Measurements from ENCODE around the gene WDR5.

The WDR5 gene

DNA sequence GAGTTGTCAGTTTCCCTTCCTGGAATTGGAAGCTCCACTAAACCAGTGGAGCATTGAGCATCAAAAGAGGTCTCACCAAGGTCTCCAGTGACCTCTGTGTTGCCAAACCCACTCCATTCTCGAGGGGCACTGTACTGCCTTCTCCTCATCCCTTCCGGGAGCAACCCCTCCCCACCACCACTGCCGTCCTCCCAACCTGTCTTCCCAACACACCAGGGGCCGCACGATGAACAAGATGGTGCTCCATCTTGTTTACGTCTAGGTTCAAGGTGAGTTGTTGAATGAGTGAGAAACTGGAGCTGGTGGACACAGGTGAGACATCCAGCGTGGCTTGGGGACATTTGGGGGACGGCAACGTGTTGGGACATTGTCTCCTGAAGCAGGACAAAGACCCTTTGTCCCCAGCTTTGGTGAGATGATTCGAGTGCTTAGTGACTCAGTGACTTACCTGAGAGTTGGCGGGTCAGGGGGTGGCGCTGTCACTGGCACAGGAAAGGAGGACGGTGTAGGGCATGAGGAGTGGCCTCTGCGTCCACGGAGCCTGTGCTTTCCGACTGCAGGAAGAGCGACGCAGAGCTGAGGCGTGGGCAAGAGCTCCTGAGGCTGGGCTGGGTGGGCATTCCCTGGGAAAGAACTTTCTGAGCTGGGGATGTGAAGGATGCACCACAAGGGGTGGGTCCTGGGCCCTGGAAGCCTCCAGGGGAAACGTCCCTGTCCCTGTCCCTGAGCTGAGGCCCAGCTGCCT is 73.3 kb downstream of the WDR5 start:
- H3K4me3 ChIP-seq (ENCODE audit: low read depth, low read length), result no peak overlapping the region
- H3K4me1 ChIP-seq, result no peaks in the 10 kb centered on the region
- DNase-seq, result peak; percentile 3
- no peaks in the 10 kb centered on the region for H3K27me3 ChIP-seq
- TF ChIP-seq, protein P1, sequence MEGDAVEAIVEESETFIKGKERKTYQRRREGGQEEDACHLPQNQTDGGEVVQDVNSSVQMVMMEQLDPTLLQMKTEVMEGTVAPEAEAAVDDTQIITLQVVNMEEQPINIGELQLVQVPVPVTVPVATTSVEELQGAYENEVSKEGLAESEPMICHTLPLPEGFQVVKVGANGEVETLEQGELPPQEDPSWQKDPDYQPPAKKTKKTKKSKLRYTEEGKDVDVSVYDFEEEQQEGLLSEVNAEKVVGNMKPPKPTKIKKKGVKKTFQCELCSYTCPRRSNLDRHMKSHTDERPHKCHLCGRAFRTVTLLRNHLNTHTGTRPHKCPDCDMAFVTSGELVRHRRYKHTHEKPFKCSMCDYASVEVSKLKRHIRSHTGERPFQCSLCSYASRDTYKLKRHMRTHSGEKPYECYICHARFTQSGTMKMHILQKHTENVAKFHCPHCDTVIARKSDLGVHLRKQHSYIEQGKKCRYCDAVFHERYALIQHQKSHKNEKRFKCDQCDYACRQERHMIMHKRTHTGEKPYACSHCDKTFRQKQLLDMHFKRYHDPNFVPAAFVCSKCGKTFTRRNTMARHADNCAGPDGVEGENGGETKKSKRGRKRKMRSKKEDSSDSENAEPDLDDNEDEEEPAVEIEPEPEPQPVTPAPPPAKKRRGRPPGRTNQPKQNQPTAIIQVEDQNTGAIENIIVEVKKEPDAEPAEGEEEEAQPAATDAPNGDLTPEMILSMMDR (IDR thresholded peaks at IDR 0.05; ENCODE audit: low read depth, low read length), result no peak
- H3K36me3 ChIP-seq, result no peaks in the 10 kb centered on the region
- 0 out of 2 replicates have a peak, but pooled peaks cover 2% of the 10 kb centered on the region for H3K9me3 ChIP-seq
